WTC11 (cell line): ENCODE measurements around the gene RPS6KA4. TPM values are rescaled to one million over a fixed set of nuclear protein-coding genes. Genes with fewer than 3 reads are reported as not detected.

Experiments used
- ATAC-seq: fragments of 200-7000 bp; cut with Tn5 transposase; 2 replicates; pipeline ENCODE4 v1.10.0; 2021; ENCODE audit warnings: mild to moderate bottlenecking, moderate library complexity
- CTCF ChIA-PET: fragments of 300-600 bp; sonication (Branson Sonifier 250); formaldehyde crosslinking; loops from one replicate; lab custom pipeline; 2021; ENCODE audit warnings: antibody characterized with exemption; lab: Charles Lee
- POLR2A ChIA-PET: fragments of 350-600 bp; sonication (Branson Sonifier 250); formaldehyde crosslinking; loops from one replicate; lab custom pipeline; 2021; ENCODE audit warnings: antibody characterized with exemption; lab: Charles Lee
- DNase-seq: peaks from one replicate; pipeline ENCODE4 v3.0.0; 2021; ENCODE audit warnings: low spot score
- H3K27ac Mint-ChIP-seq: 2 replicates; pipeline ENCODE4 v1.8.0; 2021; ENCODE audit warnings: mixed read lengths
- H3K27me3 Mint-ChIP-seq: 2 replicates; pipeline ENCODE4 v1.8.0; 2021; ENCODE audit warnings: low read depth, mild to moderate bottlenecking, moderate library complexity, mixed read lengths
- H3K36me3 Mint-ChIP-seq: 2 replicates; pipeline ENCODE4 v1.8.0; 2021; ENCODE audit warnings: mixed read lengths
- H3K4me1 Mint-ChIP-seq: 2 replicates; pipeline ENCODE4 v1.8.0; 2022; ENCODE audit warnings: mixed read lengths
- H3K4me3 Mint-ChIP-seq: 2 replicates; pipeline ENCODE4 v1.8.0; 2021; ENCODE audit warnings: mild to moderate bottlenecking, moderate library complexity, mixed read lengths
- H3K9me3 Mint-ChIP-seq: 2 replicates; pipeline ENCODE4 v1.8.0; 2021; ENCODE audit warnings: mixed read lengths
- ATF3 ChIP-seq: sonication (generic); formaldehyde crosslinking; conservative IDR thresholded peaks from 2 replicates; pipeline ENCODE4 v1.8.1; 2022; ENCODE audit warnings: mild to moderate bottlenecking, missing genetic modification reagents
- CREB1 ChIP-seq: sonication (generic); formaldehyde crosslinking; IDR thresholded peaks from 2 replicates; pipeline ENCODE4 v1.8.0; 2023; ENCODE audit warnings: mild to moderate bottlenecking, missing genetic modification reagents
- ETV6 ChIP-seq: sonication (generic); formaldehyde crosslinking; IDR thresholded peaks from 2 replicates; pipeline ENCODE4 v1.8.1; 2022; ENCODE audit warnings: mild to moderate bottlenecking, missing genetic modification reagents
- HMGA2 ChIP-seq: fragments of 250-450 bp; sonication (Bioruptor Pico); IDR thresholded peaks from 2 replicates; pipeline ENCODE4 v1.4.0; 2021; ENCODE audit warnings: mild to moderate bottlenecking, moderate library complexity
- TCF7 ChIP-seq: sonication (generic); formaldehyde crosslinking; IDR thresholded peaks from 2 replicates; pipeline ENCODE4 v1.8.0; 2022; ENCODE audit warnings: mild to moderate bottlenecking, low read depth, missing genetic modification reagents, moderate library complexity
- USF2 ChIP-seq: sonication (generic); formaldehyde crosslinking; IDR thresholded peaks from 2 replicates; pipeline ENCODE4 v1.8.1; 2023; ENCODE audit warnings: mild to moderate bottlenecking, missing genetic modification reagents, moderate library complexity
- ZBTB21 ChIP-seq: sonication (generic); formaldehyde crosslinking; IDR thresholded peaks from 2 replicates; pipeline ENCODE4 v1.8.1; 2023; ENCODE audit warnings: mild to moderate bottlenecking, missing genetic modification reagents, borderline replicate concordance
- ZNF121 ChIP-seq: sonication (generic); formaldehyde crosslinking; IDR thresholded peaks from 2 replicates; pipeline ENCODE4 v1.8.0; 2023; ENCODE audit warnings: missing genetic modification reagents
- ZNF263 ChIP-seq: sonication (generic); formaldehyde crosslinking; IDR thresholded peaks from 2 replicates; pipeline ENCODE4 v1.8.1; 2022; ENCODE audit warnings: low read depth, mild to moderate bottlenecking, moderate library complexity, missing genetic modification reagents
- ZNF512 ChIP-seq: sonication (generic); formaldehyde crosslinking; IDR thresholded peaks from 2 replicates; pipeline ENCODE4 v1.8.1; 2022; ENCODE audit warnings: missing genetic modification reagents, borderline replicate concordance
- total RNA-seq: library from RNA; stranded (reverse); gene quantifications from 3 replicates; pipeline ENCODE4 v1.2.3, GENCODE V29; 2021
- TF ChIP-seq, protein P1 (sequence below): sonication (generic); formaldehyde crosslinking; IDR thresholded peaks from 2 replicates; pipeline ENCODE4 v1.8.1; 2023; ENCODE audit warnings: mild to moderate bottlenecking, missing genetic modification reagents, moderate library complexity
- TF ChIP-seq, protein P2 (sequence below): sonication (generic); formaldehyde crosslinking; IDR thresholded peaks from 2 replicates; pipeline ENCODE4 v1.8.0; 2023; ENCODE audit warnings: missing genetic modification reagents, mild to moderate bottlenecking, borderline replicate concordance
- TF ChIP-seq, protein P3 (sequence below): sonication (generic); formaldehyde crosslinking; IDR thresholded peaks from 2 replicates; pipeline ENCODE4 v1.8.1; 2023; ENCODE audit warnings: mild to moderate bottlenecking, missing genetic modification reagents

RPS6KA4 gene
- total RNA-seq, 1 experiment from 2014 or later: 16.8 TPM

- no peak for TF ChIP-seq ETV6 (CRISPR knock-in tag)
- TF ChIP-seq, protein P1, sequence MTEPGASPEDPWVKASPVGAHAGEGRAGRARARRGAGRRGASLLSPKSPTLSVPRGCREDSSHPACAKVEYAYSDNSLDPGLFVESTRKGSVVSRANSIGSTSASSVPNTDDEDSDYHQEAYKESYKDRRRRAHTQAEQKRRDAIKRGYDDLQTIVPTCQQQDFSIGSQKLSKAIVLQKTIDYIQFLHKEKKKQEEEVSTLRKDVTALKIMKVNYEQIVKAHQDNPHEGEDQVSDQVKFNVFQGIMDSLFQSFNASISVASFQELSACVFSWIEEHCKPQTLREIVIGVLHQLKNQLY (CRISPR knock-in tag): no peak
- TF ChIP-seq ATF3: no peak
- no peak for TF ChIP-seq ZNF512 (CRISPR knock-in tag)
- TF ChIP-seq, all 79 proteins: peak for 0
Observed at GRCh38 chr11:64407630-64408029, 48.7 kb downstream of the RPS6KA4 start (continued).

DNA sequence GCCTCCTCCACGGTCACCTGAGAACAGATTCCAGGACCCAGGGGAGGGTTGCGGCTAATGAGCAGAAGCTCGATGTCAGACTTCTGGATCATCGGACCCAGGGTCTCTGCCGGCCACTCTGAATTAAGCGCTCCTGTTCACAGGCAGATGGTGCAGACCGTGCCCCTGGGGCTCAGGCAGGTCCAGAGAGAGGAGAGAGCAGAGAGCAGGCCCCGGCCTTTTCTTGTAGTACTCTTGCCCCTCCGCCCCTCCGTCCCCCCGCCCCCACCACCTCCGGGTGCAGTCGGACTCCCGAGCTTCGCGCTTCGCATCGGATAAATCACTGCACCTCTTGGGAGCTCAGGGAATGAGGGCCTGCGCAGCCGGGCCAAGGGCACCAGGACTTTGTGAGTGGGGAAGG, 50.3 kb downstream of the RPS6KA4 start:
- DNase-seq (no peak), ATAC-seq (peak; percentile 26; the same call in 1 of the 2 replicates)
- Mint-ChIP-seq H3K9me3 (0 out of 2 replicates have a peak, but pooled peaks cover 3% of the 10 kb centered on the region), H3K27me3 (peaks cover 24% of the 10 kb centered on the region), H3K4me3 (no peak overlapping the region), H3K36me3 (no peaks in the 10 kb centered on the region), H3K27ac (no peak overlapping the region), H3K4me1 (peaks cover 22% of the 10 kb centered on the region)
- TF ChIP-seq ZNF263 (CRISPR knock-in tag) (no peak), CREB1 (CRISPR knock-in tag) (no peak)
- ChIA-PET CTCF (interaction anchor here (1.0 to 3.4 kb wide), 5 partner anchors 14 to 69 kb away, joined by 3 to 26 read pairs (median 8); partner anchors contain the start of gene CCDC88B), POLR2A (no interaction called here)

GRCh38 chr11:64409707-64410403, 50.9 kb downstream of the RPS6KA4 start:
- CTCF ChIA-PET: interaction anchor here (0.5 to 3.4 kb wide), 7 partner anchors 14 to 475 kb away, joined by 3 to 26 read pairs (median 8); partner anchors contain the start of gene CCDC88B

More at GRCh38 chr11:64409707-64410403, 50.9 kb downstream of the RPS6KA4 start:
- TF ChIP-seq, protein P2, sequence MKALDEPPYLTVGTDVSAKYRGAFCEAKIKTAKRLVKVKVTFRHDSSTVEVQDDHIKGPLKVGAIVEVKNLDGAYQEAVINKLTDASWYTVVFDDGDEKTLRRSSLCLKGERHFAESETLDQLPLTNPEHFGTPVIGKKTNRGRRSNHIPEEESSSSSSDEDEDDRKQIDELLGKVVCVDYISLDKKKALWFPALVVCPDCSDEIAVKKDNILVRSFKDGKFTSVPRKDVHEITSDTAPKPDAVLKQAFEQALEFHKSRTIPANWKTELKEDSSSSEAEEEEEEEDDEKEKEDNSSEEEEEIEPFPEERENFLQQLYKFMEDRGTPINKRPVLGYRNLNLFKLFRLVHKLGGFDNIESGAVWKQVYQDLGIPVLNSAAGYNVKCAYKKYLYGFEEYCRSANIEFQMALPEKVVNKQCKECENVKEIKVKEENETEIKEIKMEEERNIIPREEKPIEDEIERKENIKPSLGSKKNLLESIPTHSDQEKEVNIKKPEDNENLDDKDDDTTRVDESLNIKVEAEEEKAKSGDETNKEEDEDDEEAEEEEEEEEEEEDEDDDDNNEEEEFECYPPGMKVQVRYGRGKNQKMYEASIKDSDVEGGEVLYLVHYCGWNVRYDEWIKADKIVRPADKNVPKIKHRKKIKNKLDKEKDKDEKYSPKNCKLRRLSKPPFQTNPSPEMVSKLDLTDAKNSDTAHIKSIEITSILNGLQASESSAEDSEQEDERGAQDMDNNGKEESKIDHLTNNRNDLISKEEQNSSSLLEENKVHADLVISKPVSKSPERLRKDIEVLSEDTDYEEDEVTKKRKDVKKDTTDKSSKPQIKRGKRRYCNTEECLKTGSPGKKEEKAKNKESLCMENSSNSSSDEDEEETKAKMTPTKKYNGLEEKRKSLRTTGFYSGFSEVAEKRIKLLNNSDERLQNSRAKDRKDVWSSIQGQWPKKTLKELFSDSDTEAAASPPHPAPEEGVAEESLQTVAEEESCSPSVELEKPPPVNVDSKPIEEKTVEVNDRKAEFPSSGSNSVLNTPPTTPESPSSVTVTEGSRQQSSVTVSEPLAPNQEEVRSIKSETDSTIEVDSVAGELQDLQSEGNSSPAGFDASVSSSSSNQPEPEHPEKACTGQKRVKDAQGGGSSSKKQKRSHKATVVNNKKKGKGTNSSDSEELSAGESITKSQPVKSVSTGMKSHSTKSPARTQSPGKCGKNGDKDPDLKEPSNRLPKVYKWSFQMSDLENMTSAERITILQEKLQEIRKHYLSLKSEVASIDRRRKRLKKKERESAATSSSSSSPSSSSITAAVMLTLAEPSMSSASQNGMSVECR (CRISPR knock-in tag): no peak
- TF ChIP-seq ZBTB21 (CRISPR knock-in tag) (no peak), HMGA2 (CRISPR knock-in tag) (no peak), USF2 (CRISPR knock-in tag) (no peak), ZNF121 (CRISPR knock-in tag) (no peak), TCF7 (CRISPR knock-in tag) (no peak)
- TF ChIP-seq, protein P3, sequence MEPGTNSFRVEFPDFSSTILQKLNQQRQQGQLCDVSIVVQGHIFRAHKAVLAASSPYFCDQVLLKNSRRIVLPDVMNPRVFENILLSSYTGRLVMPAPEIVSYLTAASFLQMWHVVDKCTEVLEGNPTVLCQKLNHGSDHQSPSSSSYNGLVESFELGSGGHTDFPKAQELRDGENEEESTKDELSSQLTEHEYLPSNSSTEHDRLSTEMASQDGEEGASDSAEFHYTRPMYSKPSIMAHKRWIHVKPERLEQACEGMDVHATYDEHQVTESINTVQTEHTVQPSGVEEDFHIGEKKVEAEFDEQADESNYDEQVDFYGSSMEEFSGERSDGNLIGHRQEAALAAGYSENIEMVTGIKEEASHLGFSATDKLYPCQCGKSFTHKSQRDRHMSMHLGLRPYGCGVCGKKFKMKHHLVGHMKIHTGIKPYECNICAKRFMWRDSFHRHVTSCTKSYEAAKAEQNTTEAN: no peak
- H3K27ac Mint-ChIP-seq: no peak overlapping the region
- H3K9me3 Mint-ChIP-seq: no peaks in the 10 kb centered on the region
- peak; percentile 16; the same call in 1 of the 2 replicates for ATAC-seq
- DNase-seq: no peak
- POLR2A ChIA-PET: no interaction called here
- no peak overlapping the region for H3K4me3 Mint-ChIP-seq
- peaks cover 24% of the 10 kb centered on the region for H3K4me1 Mint-ChIP-seq
- peaks cover 18% of the 10 kb centered on the region for H3K27me3 Mint-ChIP-seq
- H3K36me3 Mint-ChIP-seq: no peaks in the 10 kb centered on the region
